Liver (tissue), 9 donors: Measurements from ENCODE around the gene ENOX1. TPM values are rescaled to one million over a fixed set of nuclear protein-coding genes. Genes with fewer than 3 reads are reported as not detected.

Experiments
- DNase-seq: peaks from one replicate; pipeline ENCODE4 v3.0.0-alpha.2; 2017; ENCODE audit warnings: low spot score
- H3K27ac ChIP-seq, 2 donors: one replicate each; pipeline ENCODE4 v1.7.0; 2013; ENCODE audit warnings: inconsistent platforms in 2 of 2, low read length in 2 of 2, control low read depth in 1 of 2, low read depth in 1 of 2, mild to moderate bottlenecking in 1 of 2
- H3K27me3 ChIP-seq, 4 donors: one replicate each; pipeline versions ENCODE4 v1.6.1 to v1.7.0; 2013; ENCODE audit warnings: low read length in 3 of 4, inconsistent platforms in 1 of 4, mild to moderate bottlenecking in 1 of 4, moderate library complexity in 1 of 4; ENCODE audit not compliant: control insufficient read depth in 4 of 4, insufficient read depth in 4 of 4
- H3K36me3 ChIP-seq, 4 donors: one replicate each; pipeline versions ENCODE4 v1.6.1 to v1.7.0; 2013; ENCODE audit warnings: low read length in 3 of 4, mild to moderate bottlenecking in 3 of 4, low read depth in 1 of 4, moderate library complexity in 1 of 4; ENCODE audit not compliant: control insufficient read depth in 4 of 4, insufficient read depth in 3 of 4
- H3K4me1 ChIP-seq, 4 donors: one replicate each; pipeline versions ENCODE4 v1.6.1 to v1.7.0; 2013; ENCODE audit warnings: low read length in 3 of 4, mild to moderate bottlenecking in 3 of 4, moderate library complexity in 1 of 4; ENCODE audit not compliant: control insufficient read depth in 4 of 4, insufficient read depth in 4 of 4
- H3K4me3 ChIP-seq, 3 donors: one replicate each; pipeline versions ENCODE4 v1.6.1 to v1.7.0; 2013; ENCODE audit warnings: low read length in 3 of 3, control low read depth in 1 of 3, low read depth in 1 of 3, mild to moderate bottlenecking in 1 of 3
- H3K9ac ChIP-seq, 2 donors: one replicate each; pipeline ENCODE4 v1.7.0; 2013; ENCODE audit warnings: low read length in 2 of 2, mild to moderate bottlenecking in 2 of 2, moderate library complexity in 2 of 2, control low read depth in 1 of 2, low read depth in 1 of 2
- H3K9me3 ChIP-seq, 4 donors: one replicate each; pipeline versions ENCODE4 v1.6.1 to v1.7.0; 2013; ENCODE audit warnings: low read length in 3 of 4; ENCODE audit not compliant: control insufficient read depth in 4 of 4
- ATF3 ChIP-seq: IDR thresholded peaks from 2 replicates; pipeline ENCODE4 v1.6.1; 2016; ENCODE audit warnings: antibody characterized with exemption
- CTCF ChIP-seq: fragments of 150-350 bp; IDR thresholded peaks from 2 replicates; pipeline ENCODE4 v1.5.1; 2017; ENCODE audit warnings: improper control_type of control experiment, low read depth, low read length; ENCODE audit not compliant: missing input control
- EGR1 ChIP-seq, 2 donors: IDR thresholded peaks; 2 replicates each; pipeline ENCODE4 v1.6.1; 2016 to 2018; ENCODE audit warnings: antibody characterized with exemption in 2 of 2, low read depth in 2 of 2
- FOXA1 ChIP-seq: IDR thresholded peaks from 2 replicates; pipeline ENCODE4 v1.6.1; 2016; ENCODE audit warnings: antibody characterized with exemption
- FOXA2 ChIP-seq: IDR thresholded peaks from 2 replicates; pipeline ENCODE4 v1.6.1; 2016; ENCODE audit warnings: antibody characterized with exemption
- GABPA ChIP-seq, 2 donors: IDR thresholded peaks in 1 of 2; conservative IDR thresholded peaks in 1 of 2; 2 replicates each; pipeline ENCODE4 v1.6.1; 2016; ENCODE audit warnings: antibody characterized with exemption in 2 of 2, mild to moderate bottlenecking in 1 of 2, moderate library complexity in 1 of 2
- HNF4G ChIP-seq: IDR thresholded peaks from 2 replicates; pipeline ENCODE4 v1.6.1; 2016; ENCODE audit warnings: antibody characterized with exemption
- JUND ChIP-seq, 2 donors: IDR thresholded peaks; 2 replicates each; pipeline ENCODE4 v1.6.1; 2016; ENCODE audit warnings: antibody characterized with exemption in 2 of 2
- MAX ChIP-seq: IDR thresholded peaks from 2 replicates; pipeline ENCODE4 v1.6.1; 2016; ENCODE audit warnings: antibody characterized with exemption
- NR2F2 ChIP-seq: IDR thresholded peaks from 2 replicates; pipeline ENCODE4 v1.6.1; 2016; ENCODE audit warnings: antibody characterized with exemption
- RAD21 ChIP-seq, 2 donors: IDR thresholded peaks; 2 replicates each; pipeline ENCODE4 v1.6.1; 2016; ENCODE audit warnings: antibody characterized with exemption in 2 of 2, mild to moderate bottlenecking in 2 of 2
- RXRA ChIP-seq, 2 donors: IDR thresholded peaks; 2 replicates each; pipeline ENCODE4 v1.6.1; 2017 to 2018; ENCODE audit warnings: antibody characterized with exemption in 2 of 2, mild to moderate bottlenecking in 1 of 2
- SP1 ChIP-seq: IDR thresholded peaks from 2 replicates; pipeline ENCODE4 v1.6.1; 2018; ENCODE audit warnings: antibody characterized with exemption, mild to moderate bottlenecking
- YY1 ChIP-seq: IDR thresholded peaks from 2 replicates; pipeline ENCODE4 v1.6.1; 2016; ENCODE audit warnings: antibody characterized with exemption, mild to moderate bottlenecking
- WGBS: extraction: QIAGEN DNeasy Blood & Tissue Kit; methylation state at CpG from one replicate; pipeline ENCODE4 v1.1.7; 2013; 5-methylcytosine and 5-hydroxymethylcytosine counted together
- polyA plus RNA-seq, 2 donors: library from polyadenylated mRNA; stranded (reverse) in 1 of 2; unstranded in 1 of 2; fragments of 200-250 nt in 1 of 2; fragments of >200 nt in 1 of 2; fragmentation: Nextera tagmentation in 1 of 2; extraction: Ambion mirVana in 1 of 2; gene quantifications; one replicate each; pipeline versions ENCODE4 v1.2.1 to v1.2.3, GENCODE V29; 2013 to 2015
- total RNA-seq, 2 donors: library from RNA; depleted of rRNA; stranded (reverse); fragments of >200 nt; gene quantifications; one replicate each; pipeline ENCODE4 v1.2.3, GENCODE V29; 2014
- donor health status: healthy.
- donor health status: healthy.
- donor health status: healthy.
- donor health status: healthy.
- donor health status: healthy.

The ENOX1 gene
- total and polyA plus RNA-seq, 4 donors: 0.02 to 0.33 (median 0.08) TPM; not detected in 1

- TF ChIP-seq CTCF: no peak
- TF ChIP-seq SP1: no peak
- no peak for TF ChIP-seq GABPA (IDR thresholded peaks at IDR 0.05 in 1 of 2, conservative IDR thresholded peaks at IDR 0.05 in 1 of 2)
- no peak for TF ChIP-seq RAD21 (IDR thresholded peaks at IDR 0.05)
- no peak for TF ChIP-seq HNF4G
- no peak for TF ChIP-seq ATF3
- no peak for TF ChIP-seq JUND (IDR thresholded peaks at IDR 0.05)
These were observed 384.4 kb downstream of the ENOX1 start (continued) for GRCh38 chr13:43402380-43402779.

- no peak for DNase-seq
- Histone ChIP-seq H3K9ac (no peak overlapping the region), H3K27ac (no peak overlapping the region), H3K9me3 (no peaks in the 10 kb centered on the region), H3K4me3 (no peak overlapping the region), H3K27me3 (peaks cover 0 to 2% (median 0%) of the 10 kb centered on the region in 4 donors), H3K36me3 (no peaks in the 10 kb centered on the region), H3K4me1 (no peaks in the 10 kb centered on the region)
- TF ChIP-seq JUND (IDR thresholded peaks at IDR 0.05) (no peak), FOXA1 (no peak), HNF4G (no peak), FOXA2 (no peak), CTCF (no peak), SP1 (no peak), RXRA (IDR thresholded peaks at IDR 0.05) (no peak), NR2F2 (no peak)
- 59% methylated on average over 4 of the region's 4 CpGs for WGBS
These were observed 385.4 kb downstream of the ENOX1 start for GRCh38 chr13:43401361-43401760.

- 95% methylated on average over 3 of the region's 3 CpGs for WGBS
These were observed 389.7 kb downstream of the ENOX1 start for GRCh38 chr13:43397111-43397510.

More at GRCh38 chr13:43397111-43397510, 389.7 kb downstream of the ENOX1 start:
- TF ChIP-seq YY1 (no peak), FOXA2 (no peak), JUND (IDR thresholded peaks at IDR 0.05) (no peak), RXRA (IDR thresholded peaks at IDR 0.05) (no peak), MAX (no peak), EGR1 (IDR thresholded peaks at IDR 0.05; ENCODE audit: low read depth in 2 of 2) (no peak), RAD21 (IDR thresholded peaks at IDR 0.05) (no peak)
- no peaks in the 10 kb centered on the region for H3K27me3 ChIP-seq
- no peak overlapping the region for H3K9ac ChIP-seq
- no peak for DNase-seq
- no peaks in the 10 kb centered on the region for H3K4me1 ChIP-seq
- no peak overlapping the region for H3K27ac ChIP-seq
- H3K36me3 ChIP-seq: no peaks in the 10 kb centered on the region
- H3K4me3 ChIP-seq: no peak overlapping the region
- H3K9me3 ChIP-seq: no peaks in the 10 kb centered on the region
